Neutrophil (primary cell): ENCODE results near the gene PTGS2.
A peak's percentile ranks its signal among the peaks of the same experiment; 100 is the strongest.

Experiments
- H3K27ac ChIP-seq: fragments of 200-600 bp; sonication (generic); 2 replicates; pipeline ENCODE4 v1.5.1; 2016; ENCODE audit warnings: mild to moderate bottlenecking, moderate library complexity
- H3K27me3 ChIP-seq: fragments of 200-600 bp; sonication (generic); 2 replicates; pipeline ENCODE4 v1.6.0; 2016; ENCODE audit warnings: mild to moderate bottlenecking
- H3K36me3 ChIP-seq: fragments of 200-600 bp; sonication (generic); 2 replicates; pipeline ENCODE4 v1.5.1; 2017
- H3K4me1 ChIP-seq, 2 experiments: fragments of 200-600 bp in 1 of 2; sonication (generic) in 1 of 2; 1 replicate in 1 of 2; 2 replicates in 1 of 2; pipeline versions ENCODE4 v1.5.1 to v1.6.1; 2013 to 2016; ENCODE audit warnings: low read depth in 1 of 2, low read length in 1 of 2, mild to moderate bottlenecking in 1 of 2, moderate library complexity in 1 of 2; ENCODE audit not compliant: control insufficient read depth in 1 of 2, insufficient read depth in 1 of 2
- H3K4me3 ChIP-seq, 2 experiments: fragments of 200-600 bp in 1 of 2; sonication (generic) in 1 of 2; 1 replicate in 1 of 2; 2 replicates in 1 of 2; pipeline ENCODE4 v1.5.1; 2013 to 2016; ENCODE audit warnings: low read depth in 1 of 2, low read length in 1 of 2, mild to moderate bottlenecking in 1 of 2, moderate library complexity in 1 of 2
- H3K9me3 ChIP-seq: fragments of 200-600 bp; sonication (generic); 2 replicates; pipeline ENCODE4 v1.5.1; 2016
- CTCF ChIP-seq: fragments of 200-600 bp; sonication (generic); IDR thresholded peaks from 2 replicates; pipeline ENCODE4 v1.5.1; 2016; ENCODE audit warnings: antibody characterized with exemption

The PTGS2 gene

DNA sequence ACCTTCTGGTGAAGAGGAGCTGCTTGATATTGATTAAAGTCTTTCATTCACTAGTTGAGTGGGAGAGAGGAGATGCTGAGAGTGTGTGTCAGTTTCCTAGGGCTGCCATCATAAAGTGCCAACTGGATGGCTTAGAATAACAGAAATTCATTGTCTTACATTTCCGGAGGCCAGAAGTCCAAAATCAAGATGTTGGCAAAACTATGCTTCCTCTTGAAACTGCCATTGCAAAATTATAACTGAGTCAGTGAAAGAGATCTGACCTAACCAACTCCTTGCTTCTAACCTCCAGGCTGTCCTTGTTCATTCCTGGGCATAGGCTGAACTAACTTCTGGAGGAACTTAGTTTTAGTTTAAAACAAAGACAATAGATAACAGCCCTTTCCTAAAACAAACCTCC lies 47.1 kb downstream of the PTGS2 start:
- H3K27ac ChIP-seq = peak overlapping the region; percentile 54
- no peak overlapping the region for H3K4me3 ChIP-seq
- no peaks in the 10 kb centered on the region for H3K36me3 ChIP-seq
- peaks cover 11 to 17% of the 10 kb centered on the region in 2 experiments for H3K4me1 ChIP-seq
- no peak for TF ChIP-seq CTCF
- H3K9me3 ChIP-seq = no peaks in the 10 kb centered on the region
- no peaks in the 10 kb centered on the region for H3K27me3 ChIP-seq

GRCh38 chr1:186629341-186629740 lies 50.9 kb downstream of the PTGS2 start:
- H3K4me3 ChIP-seq = no peak overlapping the region
- TF ChIP-seq CTCF = no peak
- peaks cover 11 to 17% of the 10 kb centered on the region in 2 experiments for H3K4me1 ChIP-seq

GRCh38 chr1:186628910-186629309 lies 51.3 kb downstream of the PTGS2 start:
- Histone ChIP-seq H3K36me3 (no peaks in the 10 kb centered on the region), H3K27ac (no peak overlapping the region), H3K4me1 (peaks cover 11 to 18% of the 10 kb centered on the region in 2 experiments), H3K27me3 (no peaks in the 10 kb centered on the region), H3K4me3 (no peak overlapping the region), H3K9me3 (no peaks in the 10 kb centered on the region)
- no peak for TF ChIP-seq CTCF

More at GRCh38 chr1:186629341-186629740, 50.9 kb downstream of the PTGS2 start:
- H3K9me3 ChIP-seq = no peaks in the 10 kb centered on the region
- H3K27ac ChIP-seq = no peak overlapping the region
- no peaks in the 10 kb centered on the region for H3K27me3 ChIP-seq
- H3K36me3 ChIP-seq = no peaks in the 10 kb centered on the region

DNA sequence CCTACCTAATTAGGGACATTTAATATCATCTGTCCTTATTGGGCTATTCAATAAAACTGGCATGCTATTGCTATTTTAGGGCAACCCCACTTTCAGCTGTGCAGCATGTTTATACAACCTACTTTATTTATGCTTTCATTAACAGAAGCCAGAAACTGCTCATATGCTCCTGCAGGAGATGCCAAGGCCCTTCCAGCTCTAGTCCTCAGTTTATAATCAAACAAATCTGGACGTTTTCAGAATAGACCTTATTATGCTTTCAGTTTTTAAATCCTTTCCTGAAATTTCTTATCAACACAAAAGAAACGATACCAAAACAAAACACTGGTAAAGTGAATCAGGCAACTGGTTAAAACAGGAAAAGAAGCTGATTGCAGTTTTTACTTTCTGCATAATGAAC lies 53.2 kb downstream of the PTGS2 start:
- H3K27ac ChIP-seq = no peak overlapping the region
- no peaks in the 10 kb centered on the region for H3K9me3 ChIP-seq
- H3K4me3 ChIP-seq = no peak overlapping the region
- no peak for TF ChIP-seq CTCF
- H3K36me3 ChIP-seq = no peaks in the 10 kb centered on the region
- no peaks in the 10 kb centered on the region for H3K27me3 ChIP-seq
- peaks cover 6 to 22% of the 10 kb centered on the region in 2 experiments for H3K4me1 ChIP-seq

GRCh38 chr1:186626356-186626932 lies 53.8 kb downstream of the PTGS2 start:
- Histone ChIP-seq H3K36me3 (no peaks in the 10 kb centered on the region), H3K9me3 (no peaks in the 10 kb centered on the region), H3K4me3 (no peak overlapping the region), H3K27ac (no peak overlapping the region), H3K27me3 (no peaks in the 10 kb centered on the region), H3K4me1 (peaks cover 6 to 22% of the 10 kb centered on the region in 2 experiments)
- no peak for TF ChIP-seq CTCF
